ENCODE measurements around the gene STAU1.

GRCh38 chr20:49225896-49226295 is 37.8 kb upstream of the STAU1 start:
- TF ChIP-seq CTCF (IDR thresholded peaks at IDR 0.05) (no peak), POLR2AphosphoS5 (IDR thresholded peaks at IDR 0.05) (no peak)

Data from prostate gland (tissue), 2 donors.